HAP-1 (cell line): Measurements from ENCODE around the gene MEGF6.

Experiments used
- DNase-seq, 2 experiments: peaks; one replicate each; pipeline ENCODE4 v3.0.0-alpha.2; 2016 to 2020; ENCODE audit warnings: low spot score in 2 of 2
- H3K27me3 ChIP-seq: fragments of 250-450 bp; sonication (Bioruptor Pico); 2 replicates; pipeline ENCODE4 v1.5.1; 2020; ENCODE audit warnings: low read depth, mild to moderate bottlenecking, moderate library complexity
- H3K36me3 ChIP-seq: fragments of 250-450 bp; sonication (Bioruptor Pico); replicated peaks from 2 replicates; pipeline ENCODE4 v1.5.1; 2020; ENCODE audit warnings: mild to moderate bottlenecking
- H3K4me1 ChIP-seq: fragments of 250-450 bp; sonication (Bioruptor Pico); 2 replicates; pipeline ENCODE4 v1.5.1; 2020; ENCODE audit warnings: mild to moderate bottlenecking
- H3K4me3 ChIP-seq: fragments of 250-450 bp; sonication (Bioruptor Pico); 2 replicates; pipeline ENCODE4 v1.5.1; 2020; ENCODE audit warnings: mild to moderate bottlenecking, moderate library complexity
- H3K9me3 ChIP-seq: fragments of 250-450 bp; sonication (Bioruptor Pico); 2 replicates; pipeline ENCODE4 v1.5.1; 2020; ENCODE audit warnings: mild to moderate bottlenecking, moderate library complexity
- in situ Hi-C: fragments of 300-500 bp; cut with MboI; formaldehyde crosslinking; loops from 3 replicates; pipeline ENCODE4 v1.14.3; 2020; ENCODE audit warnings: low sequenced_read_pairs, inconsistent platforms, mixed read lengths

Gene MEGF6

GRCh38 chr1:3638027-3638426 is 26.7 kb upstream of the MEGF6 start:
- Histone ChIP-seq H3K4me1 (no peaks in the 10 kb centered on the region), H3K36me3 (peaks cover 48% of the 10 kb centered on the region), H3K27me3 (no peaks in the 10 kb centered on the region), H3K4me3 (no peak overlapping the region), H3K9me3 (no peaks in the 10 kb centered on the region)
- in situ Hi-C loops = no loop called here
- DNase-seq = no peak

DNA sequence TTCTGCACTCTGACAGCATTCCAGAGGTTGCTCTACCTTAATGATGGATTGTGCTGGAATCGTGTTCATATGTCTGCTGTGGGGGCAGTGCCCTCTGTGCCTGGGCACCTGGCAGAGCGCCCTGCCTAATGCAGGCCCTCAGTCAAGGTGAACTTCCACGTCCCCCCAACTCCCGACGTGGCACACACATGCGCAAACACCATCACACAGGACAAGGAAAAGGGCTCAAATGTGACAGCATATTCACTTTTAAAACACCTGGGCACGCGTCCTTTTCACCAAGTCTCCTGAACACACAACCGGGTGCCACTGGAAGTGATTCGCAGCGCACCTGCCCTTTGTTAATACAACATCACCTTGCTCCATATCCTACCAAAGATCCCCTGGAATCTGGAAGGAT is 25.2 kb upstream of the MEGF6 start:
- Histone ChIP-seq H3K27me3 (no peaks in the 10 kb centered on the region), H3K4me1 (no peaks in the 10 kb centered on the region), H3K4me3 (no peak overlapping the region), H3K36me3 (peaks cover 46% of the 10 kb centered on the region), H3K9me3 (no peaks in the 10 kb centered on the region)
- DNase-seq = no peak
- in situ Hi-C loops = no loop called here

GRCh38 chr1:3636080-3636479 is 24.8 kb upstream of the MEGF6 start:
- Histone ChIP-seq H3K4me1 (no peaks in the 10 kb centered on the region), H3K9me3 (no peaks in the 10 kb centered on the region), H3K4me3 (no peak overlapping the region), H3K27me3 (no peaks in the 10 kb centered on the region), H3K36me3 (peaks cover 46% of the 10 kb centered on the region)
- in situ Hi-C loops = no loop called here
- DNase-seq = no peak

DNA sequence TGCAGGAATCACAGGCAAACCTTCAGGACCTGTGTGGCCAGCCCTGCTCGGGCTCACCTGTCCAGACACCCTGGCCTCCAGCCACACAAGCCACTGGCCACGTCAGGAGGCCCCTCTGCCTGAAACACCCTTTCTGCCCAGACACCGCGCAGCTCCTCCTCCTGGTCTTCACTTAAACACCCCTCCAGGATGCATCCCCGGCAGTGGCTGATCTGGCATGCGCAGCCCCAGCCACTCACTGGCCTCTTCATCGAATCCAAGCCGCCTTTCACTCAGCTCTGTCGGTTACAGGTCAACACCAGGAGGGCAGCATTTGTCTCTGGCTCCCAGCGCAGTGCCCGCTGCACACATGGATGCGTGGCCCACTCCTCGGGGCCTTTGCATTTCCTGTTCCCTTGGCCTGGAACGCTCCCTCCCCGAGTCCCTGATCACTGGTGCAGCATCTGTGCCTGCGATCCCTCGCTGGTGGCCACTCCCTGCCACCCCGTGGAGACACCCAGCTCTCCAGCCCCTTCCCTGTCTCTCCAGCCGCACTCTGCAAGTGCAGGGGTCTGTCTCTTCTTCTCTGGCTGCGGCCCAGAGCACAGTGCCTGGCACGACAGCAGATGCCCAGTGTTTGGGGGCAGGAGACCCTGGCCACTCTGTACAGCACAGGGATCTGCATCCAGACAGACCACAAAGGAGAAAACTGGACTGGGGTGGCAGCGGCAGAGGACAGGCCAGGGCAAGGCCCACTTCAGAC is 22.9 kb upstream of the MEGF6 start:
- no peaks in the 10 kb centered on the region for H3K9me3 ChIP-seq
- no peak for DNase-seq
- no peaks in the 10 kb centered on the region for H3K4me1 ChIP-seq
- H3K36me3 ChIP-seq = peaks cover 46% of the 10 kb centered on the region
- in situ Hi-C loops = no loop called here
- no peak overlapping the region for H3K4me3 ChIP-seq
- no peaks in the 10 kb centered on the region for H3K27me3 ChIP-seq

DNA sequence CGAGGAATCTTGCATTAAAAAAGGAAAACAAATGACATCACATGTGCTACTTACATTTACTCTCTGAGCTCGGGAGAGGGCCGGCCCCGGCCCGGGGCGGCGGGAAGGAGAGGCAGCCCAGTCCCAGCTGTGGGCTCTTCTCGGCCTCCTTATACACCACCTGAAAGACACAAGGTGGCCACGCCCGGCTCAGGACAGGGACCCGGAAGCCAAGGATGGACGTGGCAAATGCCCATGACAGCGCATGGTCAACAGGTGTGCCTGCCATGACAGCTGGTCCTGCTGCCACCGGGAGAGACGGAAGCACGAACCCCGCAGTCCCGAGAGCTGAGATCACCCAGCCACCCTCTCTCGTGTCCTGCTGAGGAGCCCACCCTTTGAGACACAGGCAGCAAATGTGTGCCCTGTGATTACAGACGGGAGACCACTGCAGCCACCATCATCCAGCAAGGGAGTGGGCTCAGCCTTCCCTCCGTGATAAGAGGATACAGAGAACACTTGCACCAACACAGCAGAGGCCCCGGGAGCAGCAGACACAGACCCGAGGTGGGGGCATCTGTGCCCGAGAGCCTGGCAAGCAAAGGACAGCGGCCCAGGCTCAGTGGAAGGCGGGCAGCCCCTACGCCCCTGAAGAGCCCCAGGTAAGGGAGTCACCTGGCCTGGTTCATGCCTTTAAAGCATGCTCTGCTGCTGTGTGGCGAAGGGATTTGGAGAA is 22.2 kb upstream of the MEGF6 start:
- Histone ChIP-seq H3K4me1 (no peaks in the 10 kb centered on the region), H3K27me3 (no peaks in the 10 kb centered on the region), H3K36me3 (peaks cover 40% of the 10 kb centered on the region), H3K4me3 (no peak overlapping the region), H3K9me3 (no peaks in the 10 kb centered on the region)
- in situ Hi-C loops = no loop called here
- no peak for DNase-seq

DNA sequence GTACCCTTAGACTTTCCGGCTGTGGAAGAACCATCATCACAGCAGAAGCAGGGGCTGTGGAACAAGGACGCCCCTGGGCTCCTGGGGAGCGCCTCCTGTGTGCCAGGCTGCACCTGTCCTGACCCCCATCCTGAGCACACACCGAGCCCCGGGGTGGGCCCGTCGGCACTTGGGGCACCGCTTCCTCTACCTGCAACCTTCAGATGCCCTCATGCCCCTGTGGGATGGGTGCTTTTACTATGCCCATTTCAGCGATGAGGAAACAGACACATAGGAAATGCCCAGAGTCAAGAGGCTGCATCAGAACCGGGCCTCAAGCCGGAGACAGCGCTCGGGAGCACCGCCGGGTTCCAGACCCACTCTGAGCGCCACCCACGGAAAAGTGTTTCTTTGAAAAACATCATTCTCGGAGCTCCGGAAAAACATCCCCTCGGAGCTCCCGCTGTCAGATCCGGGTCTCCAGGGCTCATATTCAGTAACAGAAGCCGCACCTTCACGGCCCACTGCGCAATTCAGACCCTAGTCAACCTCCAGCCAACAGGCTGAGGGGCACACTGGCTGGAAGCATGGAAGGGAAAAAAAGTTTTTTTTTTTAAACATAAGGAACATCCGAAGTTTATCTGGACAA is 21.5 kb upstream of the MEGF6 start:
- H3K9me3 ChIP-seq = no peaks in the 10 kb centered on the region
- peaks cover 35% of the 10 kb centered on the region for H3K36me3 ChIP-seq
- H3K4me1 ChIP-seq = no peaks in the 10 kb centered on the region
- H3K4me3 ChIP-seq = no peak overlapping the region
- H3K27me3 ChIP-seq = no peaks in the 10 kb centered on the region
- in situ Hi-C loops = no loop called here
- DNase-seq = no peak

DNA sequence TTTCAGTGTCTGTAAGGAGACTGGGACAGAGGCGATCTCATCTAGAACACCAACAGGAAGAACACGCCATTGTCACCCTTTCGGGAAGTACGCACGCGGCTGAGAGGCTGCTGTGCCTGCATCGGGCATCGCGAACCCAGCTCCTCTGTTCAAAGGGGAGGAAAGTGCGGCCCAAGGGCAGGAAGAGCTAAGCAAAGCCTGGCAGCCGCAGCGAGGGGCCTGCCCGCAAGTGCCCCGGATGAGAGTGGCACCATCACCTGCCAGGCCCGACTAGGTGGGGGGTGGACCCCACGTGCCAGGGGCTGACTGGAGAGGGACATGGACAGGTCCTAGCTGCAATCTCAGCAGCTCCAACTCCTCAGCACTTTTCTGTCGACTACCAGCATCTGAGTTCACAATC is 21.0 kb upstream of the MEGF6 start:
- H3K9me3 ChIP-seq = no peaks in the 10 kb centered on the region
- H3K4me3 ChIP-seq = no peak overlapping the region
- no peaks in the 10 kb centered on the region for H3K4me1 ChIP-seq
- in situ Hi-C loops = no loop called here
- H3K36me3 ChIP-seq = peaks cover 34% of the 10 kb centered on the region
- H3K27me3 ChIP-seq = no peaks in the 10 kb centered on the region
- DNase-seq = no peak

GRCh38 chr1:3631320-3632260 is 20.3 kb upstream of the MEGF6 start:
- no peaks in the 10 kb centered on the region for H3K27me3 ChIP-seq
- DNase-seq = no peak
- no peaks in the 10 kb centered on the region for H3K4me1 ChIP-seq
- in situ Hi-C loops = no loop called here
- H3K4me3 ChIP-seq = no peak overlapping the region
- peaks cover 29% of the 10 kb centered on the region for H3K36me3 ChIP-seq
- H3K9me3 ChIP-seq = no peaks in the 10 kb centered on the region

DNA sequence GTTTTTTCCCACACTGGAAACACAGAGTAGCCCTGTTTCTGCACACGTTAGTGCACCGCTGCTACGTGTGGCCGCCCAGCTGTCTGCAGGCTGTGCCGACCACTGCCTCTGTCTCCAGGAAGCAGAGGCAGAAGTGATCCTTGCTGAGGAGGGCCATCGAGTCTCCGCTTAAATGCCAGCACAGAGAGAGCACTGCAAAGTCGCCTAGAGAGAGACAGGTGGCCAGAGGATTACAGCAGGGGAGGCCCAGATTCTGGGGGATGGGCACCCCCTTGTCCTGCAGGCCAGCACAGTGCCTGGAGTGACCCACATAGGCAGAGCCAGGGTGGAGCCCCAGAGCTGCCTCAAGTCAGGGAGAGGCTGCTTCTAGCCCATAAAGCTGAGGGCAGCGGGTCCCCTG is 19.6 kb upstream of the MEGF6 start:
- peaks cover 26% of the 10 kb centered on the region for H3K36me3 ChIP-seq
- DNase-seq = no peak
- no peaks in the 10 kb centered on the region for H3K4me1 ChIP-seq
- in situ Hi-C loops = no loop called here
- H3K9me3 ChIP-seq = no peaks in the 10 kb centered on the region
- H3K27me3 ChIP-seq = no peaks in the 10 kb centered on the region
- no peak overlapping the region for H3K4me3 ChIP-seq

- H3K4me3 ChIP-seq = no peak overlapping the region
- peaks cover 20% of the 10 kb centered on the region for H3K36me3 ChIP-seq
- in situ Hi-C loops = no loop called here
- no peak for DNase-seq
- H3K27me3 ChIP-seq = no peaks in the 10 kb centered on the region
- H3K9me3 ChIP-seq = no peaks in the 10 kb centered on the region
- H3K4me1 ChIP-seq = no peaks in the 10 kb centered on the region
Measured at GRCh38 chr1:3630161-3630611, 18.9 kb upstream of the MEGF6 start.

- Histone ChIP-seq H3K4me3 (no peak overlapping the region), H3K4me1 (no peaks in the 10 kb centered on the region), H3K36me3 (peaks cover 15% of the 10 kb centered on the region), H3K27me3 (no peaks in the 10 kb centered on the region), H3K9me3 (no peaks in the 10 kb centered on the region)
- in situ Hi-C loops = no loop called here
- no peak for DNase-seq
Measured at GRCh38 chr1:3629561-3630160, 18.4 kb upstream of the MEGF6 start.

DNA sequence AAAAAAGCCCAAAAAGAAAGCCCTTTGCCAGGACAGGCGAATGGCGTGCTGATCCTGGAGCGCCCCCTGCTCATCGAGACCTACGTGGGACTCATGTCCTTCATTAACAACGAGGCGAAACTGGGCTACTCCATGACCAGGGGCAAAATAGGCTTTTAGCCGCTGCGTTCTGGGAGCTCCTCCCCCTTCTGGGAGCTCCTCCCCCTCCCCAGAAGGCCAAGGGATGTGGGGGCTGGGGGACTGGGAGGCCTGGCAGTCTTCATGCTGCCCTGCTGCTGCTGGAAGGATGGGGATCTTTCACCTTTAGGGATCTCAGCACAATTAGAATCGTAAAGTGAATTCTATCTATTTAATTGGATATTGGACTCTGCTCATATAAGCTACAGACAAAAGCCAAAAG is 17.1 kb upstream of the MEGF6 start:
- Histone ChIP-seq H3K36me3 (peaks cover 9% of the 10 kb centered on the region), H3K27me3 (no peaks in the 10 kb centered on the region), H3K4me1 (no peaks in the 10 kb centered on the region; the same call in 1 of the 2 replicates), H3K4me3 (no peak overlapping the region), H3K9me3 (no peaks in the 10 kb centered on the region)
- in situ Hi-C loops = no loop called here
- no peak for DNase-seq
